SU-DHL-6 (cell line): Measurements from ENCODE around the gene LOXHD1.

Experiments used
- H2AFZ ChIP-seq: fragments of 200-600 bp; sonication (generic); 2 replicates; pipeline ENCODE4 v1.6.1; 2014; ENCODE audit warnings: low read depth, mild to moderate bottlenecking, moderate library complexity, mixed read lengths, antibody characterized with exemption, low read length; ENCODE audit not compliant: severe bottlenecking
- H3F3A ChIP-seq: fragments of 200-600 bp; shearing (Covaris generic); 2 replicates; pipeline ENCODE4 v1.6.0; 2016; ENCODE audit warnings: antibody characterized with exemption, mild to moderate bottlenecking; ENCODE audit not compliant: insufficient read depth
- H3K27ac ChIP-seq: fragments of 200-600 bp; sonication (generic); 2 replicates; pipeline ENCODE4 v1.5.1; 2016; ENCODE audit warnings: low read depth, mild to moderate bottlenecking, low read length, moderate library complexity, mixed read lengths
- H3K27me3 ChIP-seq: fragments of 200-600 bp; sonication (generic), shearing (Covaris generic); 2 replicates; pipeline ENCODE4 v1.6.0; 2014; ENCODE audit warnings: mild to moderate bottlenecking, low read length
- H3K36me3 ChIP-seq: fragments of 200-600 bp; sonication (generic); 2 replicates; pipeline ENCODE4 v1.6.1; 2014; ENCODE audit warnings: mild to moderate bottlenecking, low read length, mixed read lengths
- H3K4me2 ChIP-seq: fragments of 300-600, 200-600 bp; shearing (Covaris generic), sonication (generic); 2 replicates; pipeline ENCODE4 v1.6.0; 2014; ENCODE audit warnings: low read length, low read depth, mild to moderate bottlenecking; ENCODE audit not compliant: poor library complexity, severe bottlenecking
- H3K4me3 ChIP-seq: fragments of 200-600 bp; sonication (generic); 2 replicates; pipeline ENCODE4 v1.5.1; 2014; ENCODE audit warnings: antibody characterized with exemption, low read length, mild to moderate bottlenecking, mixed read lengths; ENCODE audit not compliant: insufficient read depth, poor library complexity, severe bottlenecking
- H3K79me2 ChIP-seq: fragments of 200-600 bp; sonication (generic); 2 replicates; pipeline ENCODE4 v1.6.1; 2014; ENCODE audit warnings: mild to moderate bottlenecking, low read length, moderate library complexity; ENCODE audit not compliant: insufficient read depth
- H3K9ac ChIP-seq: fragments of 200-600 bp; sonication (generic); 2 replicates; pipeline ENCODE4 v1.7.0; 2014; ENCODE audit warnings: mild to moderate bottlenecking, low read length
- H3K9me2 ChIP-seq: fragments of 200-600 bp; sonication (generic); replicated peaks from 2 replicates; pipeline ENCODE4 v1.6.1; 2014; ENCODE audit warnings: low read length; ENCODE audit not compliant: insufficient read depth
- H3K9me3 ChIP-seq: fragments of 200-600 bp; sonication (generic); 2 replicates; pipeline ENCODE4 v1.6.1; 2014; ENCODE audit warnings: low read length, mixed read lengths; ENCODE audit not compliant: insufficient read depth
- H4K20me1 ChIP-seq: fragments of 200-600 bp; sonication (generic); 2 replicates; pipeline ENCODE4 v1.6.1; 2014; ENCODE audit warnings: low read depth, mild to moderate bottlenecking, antibody characterized with exemption, low read length, moderate library complexity, mixed read lengths
- EZH2phosphoT487 ChIP-seq: fragments of 200-600 bp; sonication (generic), shearing (Covaris generic); conservative IDR thresholded peaks from 2 replicates; pipeline ENCODE4 v1.6.1; 2018; ENCODE audit warnings: mild to moderate bottlenecking, antibody characterized with exemption, low read length, moderate library complexity, mixed read lengths
- TF ChIP-seq, protein P1 (sequence below): fragments of 200-600 bp; sonication (generic); IDR thresholded peaks from one replicate; pipeline ENCODE4 v1.5.1; 2017; ENCODE audit warnings: antibody characterized with exemption, mild to moderate bottlenecking, low read length, moderate library complexity; ENCODE audit not compliant: insufficient read depth, poor library complexity, severe bottlenecking

LOXHD1 gene

DNA sequence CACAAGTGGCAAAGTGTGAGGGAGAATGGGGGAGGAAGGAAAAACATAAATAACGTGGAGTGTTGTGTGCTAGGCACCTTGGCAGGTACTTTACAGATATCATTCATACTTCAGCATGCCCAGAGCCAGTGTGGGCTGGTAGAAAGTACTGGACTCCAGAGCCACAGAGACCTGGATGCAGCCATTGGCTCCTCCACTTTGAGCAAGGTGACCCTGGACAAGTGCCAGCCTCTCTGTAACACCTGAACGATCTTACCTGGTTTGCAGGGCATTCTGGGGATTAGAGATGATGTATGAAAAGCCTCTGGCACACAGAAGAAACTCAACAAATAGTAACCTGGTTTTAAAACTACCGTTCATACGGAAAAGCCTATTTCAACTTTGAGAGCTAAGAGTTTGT is 6.3 kb downstream of the LOXHD1 start:
- Histone ChIP-seq H4K20me1 (no peaks in the 10 kb centered on the region), H3K9me2 (no peaks in the 10 kb centered on the region), H3K4me3 (no peak overlapping the region), H3K9me3 (no peaks in the 10 kb centered on the region), H3K27ac (no peak overlapping the region), H3K4me2 (no peak overlapping the region), H3K9ac (no peak overlapping the region), H3K27me3 (no peaks in the 10 kb centered on the region), H3K36me3 (no peaks in the 10 kb centered on the region), H2AFZ (no peak overlapping the region), H3K79me2 (no peaks in the 10 kb centered on the region), H3F3A (no peaks in the 10 kb centered on the region)
- TF ChIP-seq, protein P1, sequence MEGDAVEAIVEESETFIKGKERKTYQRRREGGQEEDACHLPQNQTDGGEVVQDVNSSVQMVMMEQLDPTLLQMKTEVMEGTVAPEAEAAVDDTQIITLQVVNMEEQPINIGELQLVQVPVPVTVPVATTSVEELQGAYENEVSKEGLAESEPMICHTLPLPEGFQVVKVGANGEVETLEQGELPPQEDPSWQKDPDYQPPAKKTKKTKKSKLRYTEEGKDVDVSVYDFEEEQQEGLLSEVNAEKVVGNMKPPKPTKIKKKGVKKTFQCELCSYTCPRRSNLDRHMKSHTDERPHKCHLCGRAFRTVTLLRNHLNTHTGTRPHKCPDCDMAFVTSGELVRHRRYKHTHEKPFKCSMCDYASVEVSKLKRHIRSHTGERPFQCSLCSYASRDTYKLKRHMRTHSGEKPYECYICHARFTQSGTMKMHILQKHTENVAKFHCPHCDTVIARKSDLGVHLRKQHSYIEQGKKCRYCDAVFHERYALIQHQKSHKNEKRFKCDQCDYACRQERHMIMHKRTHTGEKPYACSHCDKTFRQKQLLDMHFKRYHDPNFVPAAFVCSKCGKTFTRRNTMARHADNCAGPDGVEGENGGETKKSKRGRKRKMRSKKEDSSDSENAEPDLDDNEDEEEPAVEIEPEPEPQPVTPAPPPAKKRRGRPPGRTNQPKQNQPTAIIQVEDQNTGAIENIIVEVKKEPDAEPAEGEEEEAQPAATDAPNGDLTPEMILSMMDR: no peak
- TF ChIP-seq EZH2phosphoT487: no peak

DNA sequence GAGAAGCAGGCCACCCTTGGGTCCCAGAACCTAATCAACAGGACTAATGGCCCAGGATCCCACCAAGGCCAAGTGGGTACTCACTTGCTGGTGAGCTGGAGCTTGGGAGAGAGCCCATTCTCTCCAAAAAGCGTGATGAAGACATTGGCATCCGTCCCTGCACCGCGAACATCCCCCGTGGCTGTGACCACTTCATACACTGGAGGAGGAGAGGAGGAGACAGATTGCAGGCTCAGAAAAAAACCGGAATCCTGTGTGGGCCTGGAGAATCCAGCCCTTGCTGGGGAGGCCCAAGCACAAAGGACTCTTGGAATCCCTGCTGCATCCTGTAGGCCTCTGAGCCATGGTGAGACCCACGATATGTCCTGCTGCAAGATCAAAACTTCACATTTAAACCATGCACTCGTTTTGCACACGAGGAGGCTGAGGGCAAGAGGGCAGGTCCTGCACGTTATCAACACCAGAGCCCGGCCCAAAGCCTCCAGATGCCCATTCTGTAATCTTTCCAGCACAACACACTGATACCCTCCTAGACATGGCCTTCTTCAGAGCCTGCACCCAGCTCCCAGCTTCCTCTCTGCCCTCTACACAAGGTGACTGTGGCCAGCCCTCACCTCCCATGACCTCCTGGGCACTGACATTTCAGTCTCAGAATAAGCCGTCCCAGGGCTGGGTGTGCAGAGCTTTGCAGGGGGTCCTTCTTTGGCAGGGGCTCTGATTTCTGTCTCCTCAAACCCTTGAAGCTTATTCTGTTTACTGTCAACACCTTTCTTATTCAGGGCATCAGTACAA is 7.8 kb downstream of the LOXHD1 start:
- TF ChIP-seq, protein P1: no peak
- TF ChIP-seq EZH2phosphoT487: no peak

DNA sequence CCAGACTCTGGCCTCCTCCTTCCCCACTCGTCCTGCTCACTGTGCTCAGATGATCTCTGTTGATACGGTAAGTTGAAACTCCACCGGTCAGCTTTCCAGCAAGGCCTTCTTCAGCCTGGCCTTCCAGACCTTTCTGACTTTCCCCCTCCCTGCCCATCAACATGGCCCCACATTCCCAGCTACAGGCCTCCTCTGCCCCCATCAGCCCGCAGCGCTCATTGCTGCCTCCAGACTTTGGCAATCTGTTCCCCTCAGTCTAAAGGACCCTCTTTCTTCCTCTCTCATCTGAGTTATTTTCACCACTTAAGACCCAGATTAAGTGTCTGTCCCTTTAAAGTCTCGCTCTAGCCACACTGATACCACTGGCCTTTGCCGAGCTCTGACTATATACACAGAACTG is 10.6 kb downstream of the LOXHD1 start:
- H3K4me2 ChIP-seq: no peak overlapping the region
- H3K27ac ChIP-seq: no peak overlapping the region
- H3F3A ChIP-seq: no peaks in the 10 kb centered on the region
- H3K9me2 ChIP-seq: no peaks in the 10 kb centered on the region
- H3K79me2 ChIP-seq: no peaks in the 10 kb centered on the region
- no peaks in the 10 kb centered on the region for H4K20me1 ChIP-seq
- no peak overlapping the region for H2AFZ ChIP-seq
- no peak overlapping the region for H3K9ac ChIP-seq
- H3K9me3 ChIP-seq: no peaks in the 10 kb centered on the region
- no peaks in the 10 kb centered on the region for H3K36me3 ChIP-seq
- H3K4me3 ChIP-seq: no peak overlapping the region
- TF ChIP-seq, protein P1: no peak
- no peaks in the 10 kb centered on the region for H3K27me3 ChIP-seq

More for the DNA sequence above, 7.8 kb downstream of the LOXHD1 start:
- H3K9me3 ChIP-seq: no peaks in the 10 kb centered on the region
- no peaks in the 10 kb centered on the region for H3F3A ChIP-seq
- H4K20me1 ChIP-seq: no peaks in the 10 kb centered on the region
- H3K4me3 ChIP-seq: no peak overlapping the region
- H3K4me2 ChIP-seq: no peak overlapping the region
- no peak overlapping the region for H2AFZ ChIP-seq
- H3K9me2 ChIP-seq: no peaks in the 10 kb centered on the region
- no peak overlapping the region for H3K27ac ChIP-seq
- no peaks in the 10 kb centered on the region for H3K79me2 ChIP-seq
- H3K27me3 ChIP-seq: no peaks in the 10 kb centered on the region
- H3K9ac ChIP-seq: no peak overlapping the region
- H3K36me3 ChIP-seq: no peaks in the 10 kb centered on the region
